ENCODE results near the gene KLHL10. TPM values are rescaled to one million over a fixed set of nuclear protein-coding genes. Genes with fewer than 3 reads are reported as not detected.

KLHL10 gene
- total and polyA plus RNA-seq, 4 donors, result 0.03 to 0.17 (median 0.07) TPM; not detected in 1

GRCh38 chr17:41816637-41817320 is 20.8 kb upstream of the KLHL10 start:
- Histone ChIP-seq H3K4me1 (ENCODE audit: control insufficient read depth in 4 of 4, insufficient read depth in 4 of 4, low read length in 3 of 4) (peaks cover 4 to 10% (median 6%) of the 10 kb centered on the region in 4 donors), H3K27me3 (ENCODE audit: control insufficient read depth in 4 of 4, insufficient read depth in 4 of 4, low read length in 3 of 4) (no peaks in the 10 kb centered on the region), H3K4me3 (ENCODE audit: low read depth in 1 of 3, low read length in 3 of 3) (no peak overlapping the region), H3K9me3 (ENCODE audit: control insufficient read depth in 4 of 4, low read length in 3 of 4) (no peaks in the 10 kb centered on the region), H3K36me3 (ENCODE audit: control insufficient read depth in 4 of 4, insufficient read depth in 3 of 4, low read depth in 1 of 4, low read length in 3 of 4) (no peaks in the 10 kb centered on the region), H3K27ac (ENCODE audit: low read depth in 1 of 2, low read length in 2 of 2) (no peak overlapping the region), H3K9ac (ENCODE audit: low read depth in 1 of 2, low read length in 2 of 2) (no peak overlapping the region)
- WGBS, result 96% methylated on average over 23 of the region's 23 CpGs
- TF ChIP-seq NR2F2 (IDR thresholded peaks at IDR 0.05) (no peak), YY1 (IDR thresholded peaks at IDR 0.05) (no peak), RXRA (IDR thresholded peaks at IDR 0.05) (no peak), HNF4G (IDR thresholded peaks at IDR 0.05) (no peak), CTCF (IDR thresholded peaks at IDR 0.05; ENCODE audit: low read depth, low read length, missing input control) (no peak), REST (IDR thresholded peaks at IDR 0.05) (no peak), FOXA1 (IDR thresholded peaks at IDR 0.05) (no peak), FOXA2 (IDR thresholded peaks at IDR 0.05) (no peak), JUND (IDR thresholded peaks at IDR 0.05) (no peak)
- DNase-seq (ENCODE audit: low spot score), result no peak

DNA sequence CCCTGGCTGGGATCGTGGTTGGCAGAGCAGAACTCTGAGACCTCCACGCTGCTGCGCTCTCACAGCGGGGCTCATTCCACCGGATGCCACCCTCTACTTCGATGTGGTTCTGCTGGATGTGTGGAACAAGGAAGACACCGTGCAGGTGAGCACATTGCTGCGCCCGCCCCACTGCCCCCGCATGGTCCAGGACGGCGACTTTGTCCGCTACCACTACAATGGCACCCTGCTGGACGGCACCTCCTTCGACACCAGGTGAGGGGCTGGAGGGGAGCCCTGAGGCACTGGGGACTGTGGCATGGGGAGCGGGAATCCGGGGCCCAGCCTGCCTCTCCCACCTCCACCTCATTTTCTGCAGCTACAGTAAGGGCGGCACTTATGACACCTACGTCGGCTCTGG is 19.6 kb upstream of the KLHL10 start:
- Histone ChIP-seq H3K4me1 (ENCODE audit: control insufficient read depth in 4 of 4, insufficient read depth in 4 of 4, low read length in 3 of 4) (no peaks in the 10 kb centered on the region), H3K4me3 (ENCODE audit: low read depth in 1 of 3, low read length in 3 of 3) (no peak overlapping the region), H3K27me3 (ENCODE audit: control insufficient read depth in 4 of 4, insufficient read depth in 4 of 4, low read length in 3 of 4) (no peaks in the 10 kb centered on the region), H3K27ac (ENCODE audit: low read depth in 1 of 2, low read length in 2 of 2) (no peak overlapping the region), H3K9me3 (ENCODE audit: control insufficient read depth in 4 of 4, low read length in 3 of 4) (no peaks in the 10 kb centered on the region), H3K36me3 (ENCODE audit: control insufficient read depth in 4 of 4, insufficient read depth in 3 of 4, low read depth in 1 of 4, low read length in 3 of 4) (no peaks in the 10 kb centered on the region), H3K9ac (ENCODE audit: low read depth in 1 of 2, low read length in 2 of 2) (no peak overlapping the region)
- no peak for TF ChIP-seq HNF4A (conservative IDR thresholded peaks at IDR 0.05)
- no peak for TF ChIP-seq HNF4G (IDR thresholded peaks at IDR 0.05)
- no peak for TF ChIP-seq REST (IDR thresholded peaks at IDR 0.05)
- no peak for TF ChIP-seq FOXA1 (IDR thresholded peaks at IDR 0.05)
- TF ChIP-seq TAF1 (conservative IDR thresholded peaks at IDR 0.05), result no peak
- TF ChIP-seq FOXA2 (IDR thresholded peaks at IDR 0.05), result no peak
- TF ChIP-seq GABPA (IDR thresholded peaks at IDR 0.05 in 1 of 2, conservative IDR thresholded peaks at IDR 0.05 in 1 of 2), result no peak
- no peak for TF ChIP-seq CTCF (IDR thresholded peaks at IDR 0.05; ENCODE audit: low read depth, low read length, missing input control)
- no peak for TF ChIP-seq MAX (IDR thresholded peaks at IDR 0.05)
- no peak for TF ChIP-seq ZBTB33 (IDR thresholded peaks at IDR 0.05)
- TF ChIP-seq JUND (IDR thresholded peaks at IDR 0.05), result no peak
- no peak for TF ChIP-seq NR2F2 (IDR thresholded peaks at IDR 0.05)
- DNase-seq (ENCODE audit: low spot score), result no peak
- 97% methylated on average over 20 of the region's 20 CpGs for WGBS

All from liver (tissue), 9 donors.